Stimulated activated CD8-positive, alpha-beta memory T cell treated with anti-CD3 and anti-CD28 coated beads, Interleukin-4, amount 100 ng/mL, for 1 hour (primary cell): ENCODE data around the gene GPD2.

Source experiments
- DNase-seq, 2 donors: peaks; one replicate each; pipeline ENCODE4 v3.0.0-alpha.2; 2020; ENCODE audit warnings: low read depth in 2 of 2, low spot score in 1 of 2

The GPD2 gene

DNA sequence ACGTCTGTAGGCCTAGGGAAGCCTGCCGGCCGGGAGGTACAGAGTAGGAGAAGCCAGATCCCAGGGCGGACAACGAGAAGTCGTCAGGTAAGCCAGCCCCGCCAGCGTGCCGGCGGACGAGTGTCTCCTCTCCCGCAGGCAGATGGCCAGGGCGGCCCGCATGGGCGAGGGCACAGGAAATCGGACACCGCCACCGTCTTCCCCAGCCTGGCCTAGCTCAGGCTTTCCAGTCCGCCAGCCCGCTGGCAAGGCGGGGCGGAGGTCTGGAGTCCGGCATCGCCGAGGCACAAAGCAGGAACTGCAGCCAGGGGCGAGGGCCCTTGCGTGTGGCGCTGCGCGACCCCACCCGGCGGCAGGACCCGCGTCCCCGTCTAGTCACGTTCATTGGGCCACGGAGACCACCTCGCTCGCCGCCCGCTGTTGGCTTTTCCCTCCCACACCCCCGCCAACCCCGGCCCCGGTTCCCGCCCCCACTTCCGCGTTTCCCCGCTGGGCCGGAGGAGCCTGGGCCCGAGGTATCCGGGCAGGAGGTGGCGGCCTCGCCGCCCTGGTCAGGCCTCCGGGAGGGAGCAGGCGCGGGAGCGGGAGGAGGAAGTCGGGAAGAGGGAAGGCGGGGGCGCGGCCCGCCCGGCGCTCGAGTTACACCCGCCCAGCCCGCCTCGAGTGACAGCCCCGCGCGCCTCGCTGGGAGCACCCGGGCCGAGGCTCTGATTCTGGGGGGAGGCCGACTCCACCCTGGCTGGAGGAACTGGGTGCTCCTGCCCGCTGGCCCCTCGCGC is at the start of gene GPD2:
TSS of gene GPD2 (plus strand) at position 662 of the 779 bp plus-strand sequence. CDS start 39,727 bp downstream, outside the sequence.
- DNase-seq, result peak; percentile 25 to 31

DNA sequence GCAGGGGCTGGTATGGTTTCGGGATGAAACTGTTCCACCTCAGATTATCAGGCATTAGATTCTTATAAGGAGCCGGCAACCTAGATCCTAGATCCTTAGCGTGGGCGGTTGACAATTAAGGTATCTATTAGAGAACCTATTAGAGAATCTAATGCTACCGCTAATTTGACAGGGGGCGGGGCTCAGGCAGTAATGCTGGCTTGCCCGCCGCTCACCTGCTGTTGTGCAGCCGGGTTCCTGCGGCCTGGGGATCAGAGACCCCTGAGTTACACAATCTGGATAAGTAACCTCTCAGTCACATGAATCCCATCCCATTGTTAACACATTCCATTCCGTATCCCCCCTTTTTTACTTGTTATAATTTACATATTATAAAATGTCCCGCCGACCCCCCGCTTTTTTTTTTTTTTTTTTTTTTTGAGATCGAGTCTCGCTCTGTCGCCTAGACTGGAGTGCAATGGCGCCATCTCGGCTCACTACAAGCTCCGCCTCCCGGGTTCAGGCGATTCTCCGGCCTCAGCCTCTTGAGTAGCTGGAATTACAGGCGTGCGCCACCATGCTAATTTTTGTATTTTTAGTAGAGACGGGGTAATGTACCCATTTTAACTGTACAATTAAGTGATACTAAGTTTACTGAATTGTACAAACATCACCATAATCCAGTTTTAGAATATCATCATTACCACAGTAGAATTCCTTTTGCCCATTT is 42.0 kb upstream of the GPD2 start:
- no peak for DNase-seq

DNA sequence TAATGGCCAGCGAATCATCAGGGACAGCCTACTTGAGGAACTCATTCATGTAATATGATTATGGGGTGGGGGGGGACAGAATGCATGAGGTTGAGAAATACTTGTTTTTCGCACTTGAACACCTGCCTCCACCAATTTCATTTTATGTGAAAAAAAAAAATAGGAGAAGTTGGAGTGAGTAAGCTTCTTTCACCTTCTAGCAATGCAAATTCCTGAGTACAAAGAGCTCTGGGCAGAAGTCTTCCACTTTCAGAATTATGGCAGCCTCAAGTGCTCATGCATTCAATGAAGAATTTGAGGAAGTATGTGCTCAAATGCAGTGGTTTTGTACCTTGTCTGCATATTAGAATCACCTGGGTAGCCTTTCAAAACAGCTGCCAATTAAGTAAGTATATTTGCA is 40.1 kb upstream of the GPD2 start:
- no peak for DNase-seq

DNA sequence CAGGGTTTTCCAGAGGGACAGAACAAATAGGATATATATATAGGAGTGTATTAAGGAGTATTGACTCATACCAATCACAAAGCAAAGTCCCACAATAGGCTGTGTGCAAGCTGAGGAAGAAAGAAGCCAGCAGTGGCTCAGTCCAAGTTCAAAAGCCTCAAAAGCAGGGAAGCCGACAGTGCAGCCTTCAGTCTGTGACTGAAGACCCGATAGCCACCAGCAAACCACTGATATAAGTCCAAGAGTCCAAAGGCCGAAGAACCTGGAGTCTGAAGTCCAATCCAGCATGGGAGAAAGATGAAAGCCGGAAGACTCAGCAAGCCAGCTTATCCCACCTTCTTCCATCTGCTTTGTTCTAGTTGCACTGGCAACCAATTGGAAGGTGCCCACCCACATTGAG is 39.0 kb upstream of the GPD2 start:
- no peak for DNase-seq

DNA sequence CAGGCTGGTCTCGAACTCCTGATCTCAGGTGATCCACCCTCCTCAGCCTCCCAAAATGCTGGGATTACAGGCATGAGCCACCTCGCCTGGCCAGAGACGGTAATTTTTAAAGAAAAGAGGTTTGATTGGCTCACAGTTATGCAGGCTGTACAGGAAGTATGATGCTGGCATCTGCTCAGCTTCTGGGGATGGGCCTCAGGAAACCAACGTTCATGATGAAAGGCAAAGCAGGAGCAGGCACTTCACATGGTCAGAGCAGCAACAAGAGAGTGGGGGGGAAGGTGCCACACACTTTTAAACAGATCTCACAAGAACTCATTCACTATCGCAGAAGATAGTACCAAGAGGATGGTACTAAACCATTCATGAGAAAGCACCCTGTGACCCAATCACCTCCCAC is 38.0 kb upstream of the GPD2 start:
- no peak for DNase-seq

DNA sequence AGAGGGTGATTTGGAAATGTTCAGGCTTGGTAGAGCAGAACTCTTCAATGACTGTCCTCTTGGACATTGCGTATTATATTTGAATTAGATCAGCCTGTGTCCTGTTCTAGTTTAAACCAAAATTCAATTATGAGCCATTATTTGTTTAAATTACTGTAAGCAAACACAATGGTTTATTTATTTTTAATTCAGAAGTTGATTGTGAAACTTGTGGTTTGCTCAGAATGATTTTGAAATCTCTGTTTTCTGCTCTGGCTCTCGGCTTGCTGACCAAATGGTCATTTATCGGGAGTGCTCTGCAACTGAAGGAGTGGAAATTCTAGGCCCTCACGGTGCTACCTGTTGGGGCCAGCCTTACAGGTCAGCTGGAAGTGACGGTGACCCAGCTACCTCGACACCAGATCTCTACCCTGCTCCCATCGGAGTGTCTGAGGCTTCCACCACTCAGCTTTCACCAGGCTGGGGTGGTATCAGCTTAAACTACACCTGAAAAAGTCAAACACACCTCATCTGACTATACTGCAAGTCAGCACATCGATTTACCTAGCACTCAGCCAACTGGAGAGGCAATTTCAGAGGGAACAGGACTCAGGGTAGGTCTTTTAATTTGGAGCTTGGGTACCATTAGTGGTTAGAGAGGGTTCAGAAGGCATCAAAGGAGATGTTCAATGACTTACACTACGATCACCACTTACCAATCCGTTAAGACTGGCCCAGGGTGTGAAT is 36.8 kb upstream of the GPD2 start:
- no peak for DNase-seq

DNA sequence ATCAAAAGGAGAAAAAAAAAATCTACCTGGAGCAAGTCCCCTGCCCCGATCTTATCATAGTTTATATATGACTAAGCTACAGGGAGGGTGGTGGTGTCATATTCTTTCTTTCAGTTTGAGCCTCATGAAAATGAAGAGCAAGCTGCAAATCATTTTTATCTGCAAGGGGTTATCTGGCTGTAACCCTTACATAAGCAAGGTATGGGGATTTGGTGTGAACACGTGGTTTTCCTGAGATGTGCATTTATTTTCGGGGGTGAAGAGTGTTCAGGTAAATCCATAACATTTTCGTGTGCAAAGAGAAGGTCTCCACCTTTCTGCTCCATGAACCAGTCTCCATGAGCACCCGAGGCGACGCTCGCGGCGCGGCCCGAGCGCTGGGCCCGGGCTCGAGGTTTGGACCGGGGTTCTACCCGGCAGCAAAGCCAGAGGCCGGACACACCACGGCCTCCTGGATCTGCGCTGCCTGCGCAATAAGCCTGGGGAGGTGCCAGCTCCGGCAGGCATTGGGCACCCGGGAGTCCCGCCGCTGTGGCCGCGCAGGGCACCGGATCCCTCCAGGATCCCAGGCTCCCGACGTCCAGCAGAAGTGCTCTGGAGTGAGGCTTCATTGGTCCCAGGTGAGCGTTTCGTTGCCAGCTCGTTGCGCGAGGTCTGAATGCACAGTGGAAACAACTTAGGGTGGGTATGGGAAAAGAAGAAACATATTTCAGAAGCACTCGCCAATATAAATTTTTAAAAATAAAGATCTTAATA is 36.1 kb upstream of the GPD2 start:
- peak in 1 of 2 donors; percentile 15 for DNase-seq

DNA sequence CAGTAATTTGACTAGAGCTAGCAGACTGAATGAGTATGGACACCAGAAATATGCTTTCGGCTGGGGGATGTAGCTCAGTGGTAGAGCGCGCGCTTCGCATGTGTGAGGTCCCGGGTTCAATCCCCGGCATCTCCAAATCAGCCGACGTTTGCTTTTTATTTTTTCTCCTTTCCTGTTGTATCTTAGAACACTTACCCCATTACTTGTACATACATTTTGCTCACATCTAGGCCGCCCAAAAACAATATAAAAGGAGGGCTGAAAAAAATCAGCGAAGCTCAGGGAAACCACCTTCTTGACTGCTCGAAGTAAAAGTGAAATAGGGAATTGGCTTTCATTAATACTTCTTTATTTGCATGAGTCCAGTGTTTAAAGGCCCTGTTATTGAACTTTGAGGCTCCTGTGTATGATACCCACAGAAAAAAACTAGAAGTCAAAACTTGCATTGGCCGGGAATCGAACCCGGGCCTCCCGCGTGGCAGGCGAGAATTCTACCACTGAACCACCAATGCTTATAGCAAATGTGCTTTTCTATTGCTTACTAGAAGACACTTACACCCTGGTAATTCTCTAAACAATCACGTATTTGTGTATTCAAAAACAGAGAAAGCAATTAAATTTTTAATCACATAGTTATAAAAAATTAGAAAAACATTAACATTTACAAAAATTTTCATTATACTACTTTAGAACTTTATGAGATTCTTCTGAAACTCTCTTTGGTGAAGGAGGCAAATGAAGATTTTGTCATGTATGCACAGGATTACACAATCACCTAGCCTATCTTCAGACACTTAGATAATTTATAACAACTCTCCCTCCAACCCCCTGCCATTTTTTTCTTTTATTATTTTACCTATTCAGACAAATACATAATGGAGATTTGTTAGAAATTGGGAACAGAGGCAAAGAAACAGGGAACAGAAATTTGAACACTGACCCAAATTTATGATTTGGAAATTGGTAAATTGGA is 35.2 kb upstream of the GPD2 start:
- peak; percentile 60 to 65 for DNase-seq

DNA sequence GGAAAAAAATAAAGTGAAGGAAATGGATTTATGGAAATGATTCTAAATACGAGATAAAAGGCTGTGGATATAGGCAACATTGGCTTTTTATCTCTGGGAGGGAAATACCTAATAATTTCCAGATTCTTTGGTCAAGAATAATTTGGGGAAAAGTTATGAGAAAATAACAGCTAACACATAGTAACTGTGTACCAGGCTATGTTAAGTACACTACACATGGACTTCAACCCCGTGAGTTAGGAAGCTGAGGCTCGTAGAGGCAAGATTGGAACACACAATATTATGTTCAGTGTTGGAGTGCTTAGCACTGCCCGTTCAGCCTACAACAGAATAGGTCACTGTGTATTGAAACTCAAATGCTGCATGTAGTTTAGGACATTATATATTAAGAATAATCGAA is 34.3 kb upstream of the GPD2 start:
- DNase-seq, result no peak

DNA sequence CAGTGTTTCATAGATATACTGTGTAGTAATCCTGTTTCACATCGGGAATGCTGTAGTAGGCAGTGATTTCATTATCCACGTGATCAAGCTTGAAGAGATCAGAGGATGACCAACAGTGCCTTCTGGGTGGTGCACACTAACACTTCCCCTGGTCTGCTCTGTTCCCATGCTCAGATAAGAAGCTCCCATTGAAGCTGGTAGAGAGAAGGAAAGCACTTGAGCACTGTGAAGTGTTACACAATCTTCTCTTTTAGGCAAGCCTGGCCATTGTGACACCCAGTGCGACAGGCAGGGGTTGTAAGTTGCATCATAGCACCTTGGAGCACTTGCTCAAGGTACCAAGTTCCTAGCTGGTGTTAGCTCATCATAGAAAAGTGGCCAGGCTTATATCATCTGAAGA is 30.6 kb upstream of the GPD2 start:
- no peak for DNase-seq

DNA sequence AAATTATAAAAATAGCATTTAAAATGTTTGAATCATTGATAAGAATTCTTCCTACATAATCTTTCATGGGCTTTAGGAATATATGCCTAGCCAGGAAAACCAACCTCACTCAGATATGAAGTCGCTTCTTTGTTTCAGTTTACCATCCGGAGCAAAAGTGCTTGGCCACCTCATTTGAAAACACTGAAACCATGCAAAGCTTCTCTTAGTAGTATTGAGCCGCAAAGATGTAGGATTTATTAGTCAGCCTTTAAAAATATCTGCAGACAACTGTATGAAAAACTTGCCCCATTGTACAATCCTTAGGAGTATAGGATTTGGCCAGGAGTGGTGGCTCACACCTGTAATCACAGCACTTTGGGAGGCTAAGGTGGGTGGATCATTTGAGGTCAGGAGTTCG is 24.3 kb upstream of the GPD2 start:
- DNase-seq, result no peak

DNA sequence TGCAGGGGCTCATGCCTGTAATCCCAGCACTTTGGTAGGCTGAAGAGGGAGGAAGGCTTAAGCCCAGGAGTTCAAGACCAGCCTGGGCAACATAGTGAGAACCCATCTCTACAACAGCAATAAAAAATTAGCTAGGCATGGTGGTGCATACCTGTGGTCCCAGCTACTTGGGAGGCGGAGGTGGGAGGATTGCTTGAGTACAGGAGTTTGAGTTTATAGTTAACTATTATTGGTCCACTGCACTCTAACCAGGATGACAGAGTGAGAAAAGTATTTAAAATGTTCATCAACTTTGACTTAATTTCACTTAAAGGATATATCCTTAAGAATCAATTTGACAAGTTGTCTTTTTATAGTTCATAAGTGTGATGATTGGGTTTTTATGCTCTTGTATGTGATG is 14.3 kb upstream of the GPD2 start:
- DNase-seq, result no peak

DNA sequence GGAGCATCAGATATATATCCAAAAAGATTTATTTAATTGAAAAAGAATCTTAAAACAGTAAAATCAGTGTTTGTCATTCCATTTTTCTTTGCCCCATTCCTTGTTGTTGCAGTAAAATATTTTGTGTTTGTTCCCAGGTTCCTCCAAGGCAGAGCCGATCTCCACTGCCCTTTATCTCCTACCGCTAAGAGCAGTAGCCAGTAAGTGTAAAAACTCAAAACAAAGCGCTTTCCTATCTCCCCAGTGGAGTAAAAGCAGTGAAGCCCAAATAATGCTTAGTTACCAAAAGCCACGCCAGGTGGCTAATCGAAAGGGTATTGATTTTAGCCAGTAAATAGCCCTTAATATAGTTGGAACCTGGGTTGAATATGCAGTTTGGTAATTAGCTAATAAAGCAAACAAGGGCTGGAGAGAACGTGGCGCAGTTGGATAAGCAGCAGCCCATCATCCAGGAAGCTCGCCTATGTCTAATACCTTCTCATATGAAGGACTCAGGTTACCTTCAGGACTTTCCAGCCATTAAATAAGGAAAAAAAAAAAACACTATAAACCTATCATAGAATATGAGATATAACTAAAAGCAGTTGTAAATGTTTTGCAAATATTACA is 12.4 kb upstream of the GPD2 start:
- DNase-seq, result no peak

DNA sequence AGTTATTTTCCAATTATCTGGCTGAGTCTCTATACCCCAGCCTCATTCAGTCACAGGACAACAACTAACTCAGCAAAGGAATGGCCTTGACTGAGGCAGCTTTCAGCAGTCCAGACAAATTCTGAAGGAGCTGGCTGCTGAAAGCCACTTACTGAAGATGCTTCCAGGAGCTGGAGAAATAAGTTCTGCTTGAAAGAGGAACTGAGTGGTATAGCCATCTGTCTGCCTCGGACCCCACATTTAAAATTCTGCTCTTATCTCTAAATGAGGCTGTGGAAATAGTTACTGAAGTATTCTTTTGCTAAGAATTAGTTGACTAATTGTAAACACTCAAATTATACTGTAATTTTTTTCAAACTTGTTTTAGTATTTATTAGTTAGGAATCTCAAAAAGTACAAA is 9.1 kb upstream of the GPD2 start:
- no peak for DNase-seq

DNA sequence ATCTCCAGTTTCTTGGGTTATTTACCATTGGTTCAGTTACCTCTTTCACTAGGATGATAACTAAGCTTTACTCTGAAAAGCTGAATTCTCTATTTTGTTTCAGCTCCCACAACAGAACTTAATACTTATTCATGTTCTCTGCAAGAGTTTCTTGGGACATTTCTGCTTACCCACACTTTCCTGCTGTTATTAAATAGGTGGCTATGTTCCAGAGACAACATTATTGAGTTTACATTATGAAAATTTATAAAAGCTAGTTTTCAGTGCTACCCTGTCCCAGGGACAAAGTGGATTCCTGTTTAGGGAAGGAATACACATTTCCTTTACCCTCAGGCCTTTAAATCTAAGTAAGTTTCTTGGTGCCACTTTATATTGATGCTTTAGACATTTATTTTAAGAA is 7.0 kb upstream of the GPD2 start:
- DNase-seq, result no peak

DNA sequence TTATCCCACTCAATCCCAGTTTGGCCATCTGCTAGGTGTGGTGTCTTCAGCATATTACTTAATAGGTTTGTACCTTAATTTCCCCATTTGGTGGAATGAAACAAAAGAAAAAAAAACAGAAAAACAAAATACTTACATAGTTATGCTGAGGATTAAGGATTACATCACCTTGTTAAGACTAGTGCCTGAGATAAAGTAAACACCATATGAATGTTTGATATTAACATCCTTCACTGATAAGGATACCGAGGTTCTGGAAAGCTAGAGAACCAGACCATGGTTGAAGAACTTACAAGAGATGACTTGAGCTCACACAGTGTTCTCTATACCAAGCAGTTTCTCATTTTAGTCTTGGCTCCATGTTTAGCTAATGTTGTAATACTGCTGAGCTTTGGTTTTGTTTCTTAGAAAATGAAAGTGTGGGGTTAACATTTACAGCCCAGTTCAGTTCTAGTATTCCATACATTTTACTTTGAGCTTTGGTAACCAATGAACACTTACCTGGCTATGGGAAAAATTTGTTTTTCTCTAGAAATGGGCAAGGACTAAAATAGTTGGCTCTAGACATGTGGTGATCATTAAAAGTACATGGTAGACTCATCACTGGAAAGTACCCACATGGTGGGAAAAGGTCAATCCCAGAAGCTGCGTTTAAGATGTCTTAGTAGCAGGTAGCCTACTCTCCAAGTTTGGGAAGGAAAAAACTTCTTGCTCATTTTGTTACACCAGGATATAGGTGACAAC is 5.8 kb upstream of the GPD2 start:
- no peak for DNase-seq

DNA sequence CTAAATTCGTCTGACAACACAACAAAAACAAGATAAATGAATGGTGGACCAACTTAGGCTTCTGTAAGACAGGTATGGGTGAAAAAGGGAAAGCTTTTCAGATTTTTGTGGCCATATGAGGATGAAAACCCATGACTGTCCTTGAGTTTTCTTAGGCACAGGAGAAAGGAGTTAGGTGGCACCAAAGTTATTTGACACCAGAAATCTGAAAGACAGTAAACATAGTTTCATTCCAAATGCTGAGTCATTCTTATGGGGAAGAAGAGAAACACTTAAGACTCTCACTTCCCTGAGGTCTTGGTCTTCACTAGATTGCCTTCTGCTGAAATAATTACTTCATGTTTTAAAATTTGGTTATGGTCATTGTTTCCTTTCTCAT is 5.2 kb upstream of the GPD2 start:
- DNase-seq, result no peak

DNA sequence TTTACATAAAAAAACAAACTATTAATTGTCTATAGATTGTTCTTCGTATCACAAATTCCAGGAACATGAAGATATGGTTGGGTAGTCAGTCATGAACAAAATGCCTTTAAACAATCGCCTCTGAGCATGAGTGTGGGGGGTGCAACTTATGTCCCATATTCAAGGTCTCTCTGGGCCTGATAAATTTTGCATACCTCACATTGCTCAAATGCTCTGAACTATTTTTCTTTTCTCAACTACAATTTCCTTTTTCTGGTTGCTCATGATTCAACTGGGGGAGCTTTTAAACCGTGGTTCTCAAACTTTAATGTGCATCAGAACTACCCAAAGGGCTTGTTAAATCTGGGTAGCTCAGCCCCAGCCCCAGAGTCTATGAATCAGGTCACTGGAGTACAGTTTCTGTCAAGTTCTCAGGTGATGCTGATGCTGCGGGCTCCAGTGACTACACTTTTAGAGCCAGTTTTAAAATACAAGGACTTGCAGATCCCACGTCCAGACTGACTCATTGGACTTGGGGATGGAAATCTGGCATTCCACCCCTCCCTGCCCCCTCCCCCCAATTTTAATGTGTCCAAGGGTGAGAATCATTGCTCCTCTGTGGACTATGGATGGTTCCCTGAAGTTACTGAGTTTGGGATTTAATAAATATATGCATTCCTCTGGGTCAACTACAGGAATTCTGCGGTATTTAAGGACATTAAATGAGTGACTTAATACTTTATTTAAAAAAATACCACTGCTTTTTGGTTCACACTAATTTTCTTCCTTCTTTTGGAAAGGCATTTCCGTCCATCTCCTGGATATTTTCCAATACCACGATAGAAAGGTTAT is 1.5 kb upstream of the GPD2 start:
- no peak for DNase-seq
